ENCODE measurements around the gene COL6A1. TPM values are rescaled to one million over a fixed set of nuclear protein-coding genes. Genes with fewer than 3 reads are reported as not detected.

Gene COL6A1
- total RNA-seq, 4 donors from 2014 or later, result 96.1 to 213 (median 162) TPM

GRCh38 chr21:45997205-45997494 is 15.6 kb downstream of the COL6A1 start:
- H3K27me3 ChIP-seq, result no peaks in the 10 kb centered on the region
- peaks cover 6 to 13% of the 10 kb centered on the region in 2 donors for H3K36me3 ChIP-seq
- no peak overlapping the region for H3K4me3 ChIP-seq (replicated peaks in 1 of 3)
- H3K27ac ChIP-seq, result no peak overlapping the region
- TF ChIP-seq POLR2A (IDR thresholded peaks at IDR 0.05), result no peak
- no peak for TF ChIP-seq CTCF (IDR thresholded peaks at IDR 0.05)
- WGBS, 2 donors, result 100% methylated on average over 3 of the region's 9 CpGs; no CpG with 5 or more reads in 1 of the 2 donors
- no peaks in the 10 kb centered on the region for H3K9me3 ChIP-seq
- H3K4me1 ChIP-seq, result no peaks in the 10 kb centered on the region
- no peak for DNase-seq
- intact Hi-C loops (cut with DNase I), result no loop called here

- intact Hi-C loops (cut with DNase I), result no loop called here
- TF ChIP-seq CTCF (IDR thresholded peaks at IDR 0.05), result no peak
- TF ChIP-seq POLR2A (IDR thresholded peaks at IDR 0.05), result no peak
- Histone ChIP-seq H3K4me1 (no peaks in the 10 kb centered on the region), H3K27ac (no peak overlapping the region), H3K9me3 (no peaks in the 10 kb centered on the region), H3K4me3 (replicated peaks in 1 of 3) (no peak overlapping the region), H3K36me3 (peaks cover 6 to 13% of the 10 kb centered on the region in 2 donors), H3K27me3 (no peaks in the 10 kb centered on the region)
- 97 to 98% methylated on average over 12 to 20 of the region's 38 CpGs for WGBS, 2 donors
- no peak for DNase-seq
Observed at GRCh38 chr21:45997495-45998275, 16.1 kb downstream of the COL6A1 start.

GRCh38 chr21:45998276-45998701 is 16.7 kb downstream of the COL6A1 start:
- no peak overlapping the region for H3K4me3 ChIP-seq (replicated peaks in 1 of 3)
- no peaks in the 10 kb centered on the region for H3K4me1 ChIP-seq
- TF ChIP-seq CTCF (IDR thresholded peaks at IDR 0.05), result no peak
- TF ChIP-seq POLR2A (IDR thresholded peaks at IDR 0.05), result no peak
- no peaks in the 10 kb centered on the region for H3K9me3 ChIP-seq
- no peaks in the 10 kb centered on the region for H3K27me3 ChIP-seq
- DNase-seq, result no peak
- no peak overlapping the region for H3K27ac ChIP-seq
- intact Hi-C loops (cut with DNase I), result no loop called here
- peaks cover 6 to 13% of the 10 kb centered on the region in 2 donors for H3K36me3 ChIP-seq
- 92 to 93% methylated on average over 16 to 21 of the region's 22 CpGs for WGBS, 2 donors

GRCh38 chr21:45998871-45999580 is 17.5 kb downstream of the COL6A1 start:
- Histone ChIP-seq H3K36me3 (peaks cover 6 to 13% of the 10 kb centered on the region in 2 donors), H3K4me1 (no peaks in the 10 kb centered on the region), H3K9me3 (no peaks in the 10 kb centered on the region), H3K4me3 (replicated peaks in 1 of 3) (no peak overlapping the region), H3K27me3 (no peaks in the 10 kb centered on the region), H3K27ac (no peak overlapping the region)
- no peak for DNase-seq
- intact Hi-C loops (cut with DNase I), result no loop called here
- TF ChIP-seq POLR2A (IDR thresholded peaks at IDR 0.05), result no peak
- TF ChIP-seq CTCF (IDR thresholded peaks at IDR 0.05), result no peak
- WGBS, 2 donors, result 94% methylated on average over 29 of the region's 33 CpGs

GRCh38 chr21:45999581-46000181 is 18.1 kb downstream of the COL6A1 start:
- H3K27me3 ChIP-seq, result no peaks in the 10 kb centered on the region
- intact Hi-C loops (cut with DNase I), result no loop called here
- TF ChIP-seq POLR2A (IDR thresholded peaks at IDR 0.05) (no peak), CTCF (IDR thresholded peaks at IDR 0.05) (no peak)
- H3K36me3 ChIP-seq, result peaks cover 6 to 13% of the 10 kb centered on the region in 2 donors
- no peaks in the 10 kb centered on the region for H3K4me1 ChIP-seq
- no peak for DNase-seq
- no peak overlapping the region for H3K4me3 ChIP-seq (replicated peaks in 1 of 3)
- WGBS, 2 donors, result 75 to 78% methylated on average over 19 to 21 of the region's 21 CpGs
- no peak overlapping the region for H3K27ac ChIP-seq
- no peaks in the 10 kb centered on the region for H3K9me3 ChIP-seq
